NT2/D1 (cell line): ENCODE results near the gene LCE2A.
"Not testable (repeated sequence)": the region's sequence is repeated elsewhere in the genome, so short reads cannot be mapped to it uniquely, and the experiment has no call there.

Source experiments
- DNase-seq: peaks from one replicate; pipeline ENCODE4 v3.0.0-alpha.2; 2011; ENCODE audit warnings: low read depth, low spot score
- H3K27me3 ChIP-seq: 2 replicates; pipeline ENCODE4 v1.6.0; 2011; ENCODE audit warnings: mild to moderate bottlenecking; ENCODE audit not compliant: insufficient read length, insufficient read depth
- H3K36me3 ChIP-seq: 2 replicates; pipeline ENCODE4 v1.6.1; 2011; ENCODE audit warnings: mild to moderate bottlenecking, low read length, mixed read lengths; ENCODE audit not compliant: insufficient read depth, insufficient read length
- H3K4me1 ChIP-seq: 2 replicates; pipeline ENCODE4 v1.5.1; 2011; ENCODE audit not compliant: insufficient read depth, insufficient read length
- H3K4me3 ChIP-seq: 2 replicates; pipeline ENCODE4 v1.5.1; 2011; ENCODE audit warnings: low read depth; ENCODE audit not compliant: insufficient read length
- H3K9ac ChIP-seq: 2 replicates; pipeline ENCODE4 v1.6.0; 2011; ENCODE audit warnings: low read depth; ENCODE audit not compliant: insufficient read length
- H3K9me3 ChIP-seq: 2 replicates; pipeline ENCODE4 v1.5.1; 2011; ENCODE audit warnings: mild to moderate bottlenecking, low read length; ENCODE audit not compliant: insufficient read depth
- SUZ12 ChIP-seq: IDR thresholded peaks from 2 replicates; pipeline ENCODE4 v1.6.1; 2011; ENCODE audit not compliant: insufficient read length, insufficient read depth; ENCODE audit errors: extremely low read depth
- YY1 ChIP-seq: IDR thresholded peaks from 2 replicates; pipeline ENCODE4 v1.6.1; 2011; ENCODE audit not compliant: insufficient read length, insufficient read depth
- ZNF274 ChIP-seq: IDR thresholded peaks from 2 replicates; pipeline ENCODE4 v1.6.1; 2011; ENCODE audit warnings: mild to moderate bottlenecking, low read depth, low read length

Gene LCE2A

DNA sequence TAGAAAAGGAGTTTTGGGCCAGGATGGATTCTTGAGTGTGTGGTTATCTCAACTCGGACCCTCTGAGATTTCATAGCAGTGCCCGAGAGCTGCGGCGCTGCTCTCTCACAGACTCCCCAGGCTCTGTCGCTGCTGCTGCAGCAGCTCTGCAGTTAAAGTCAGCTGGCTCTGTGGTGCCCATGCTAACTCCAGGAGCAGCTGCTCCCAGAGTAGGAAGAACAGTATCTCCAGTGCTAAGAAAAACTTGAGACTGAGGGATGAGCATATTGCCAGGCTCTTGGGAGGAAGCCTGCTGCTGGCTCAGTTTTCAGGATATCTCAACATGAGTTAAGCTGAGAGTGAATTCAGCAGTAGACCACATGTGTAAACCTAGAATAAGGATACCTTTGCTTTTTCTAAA is 30.5 kb upstream of the LCE2A start:
- H3K4me1 ChIP-seq = no peaks in the 10 kb centered on the region
- no peak for DNase-seq
- TF ChIP-seq ZNF274 = no peak
- no peak for TF ChIP-seq SUZ12
- no peak for TF ChIP-seq YY1
- no peaks in the 10 kb centered on the region for H3K9me3 ChIP-seq
- no peak overlapping the region for H3K9ac ChIP-seq
- no peaks in the 10 kb centered on the region for H3K27me3 ChIP-seq
- no peak overlapping the region for H3K4me3 ChIP-seq
- H3K36me3 ChIP-seq = no peaks in the 10 kb centered on the region

DNA sequence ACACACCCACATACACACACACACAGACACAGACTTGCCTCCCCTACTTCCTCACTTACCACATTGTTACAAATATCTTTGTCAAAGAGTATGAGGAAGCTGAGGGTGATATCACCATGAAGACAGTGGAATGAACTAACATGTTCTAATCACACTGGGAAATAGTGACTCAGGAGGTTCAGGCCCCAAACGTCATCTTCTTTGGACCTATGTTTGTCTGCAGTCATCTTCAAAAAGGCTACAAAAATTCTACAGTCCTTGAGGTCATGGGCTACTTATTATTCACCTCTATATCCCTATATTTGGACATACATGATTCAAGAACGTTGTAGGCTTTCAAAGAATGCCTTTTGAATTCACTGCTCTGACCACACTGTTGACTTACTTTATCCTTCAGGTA is 25.1 kb upstream of the LCE2A start:
- TF ChIP-seq SUZ12 (no peak), YY1 (no peak), ZNF274 (no peak)
- Histone ChIP-seq H3K27me3 (no peaks in the 10 kb centered on the region), H3K4me3 (no peak overlapping the region), H3K9ac (no peak overlapping the region), H3K36me3 (no peaks in the 10 kb centered on the region), H3K9me3 (no peaks in the 10 kb centered on the region), H3K4me1 (no peaks in the 10 kb centered on the region)
- DNase-seq = no peak

DNA sequence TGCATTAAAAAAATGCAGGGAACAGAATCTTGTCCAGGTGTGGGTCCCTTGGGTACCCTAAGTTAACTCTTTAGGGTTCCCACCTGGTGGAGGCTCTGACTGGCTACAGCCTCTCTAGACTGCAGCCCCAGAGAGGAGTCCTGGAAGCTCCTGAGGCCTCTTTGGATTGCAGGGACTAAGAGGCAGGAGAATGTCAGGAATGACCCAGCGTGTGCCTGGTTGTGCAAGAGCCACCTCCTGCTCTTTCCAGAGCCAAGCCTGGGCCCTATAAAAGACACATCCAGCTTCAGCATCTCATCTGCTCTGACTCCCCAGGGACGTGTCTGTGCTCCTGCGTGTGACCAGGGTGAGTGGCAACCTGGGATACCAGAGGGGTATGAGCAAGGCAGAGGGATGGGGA is 23.2 kb upstream of the LCE2A start, which contains the start of gene LCE2C:
LCE2C (plus strand) TSS at position 297 of the 400 bp plus-strand sequence. CDS start 737 bp downstream, outside the sequence.
- DNase-seq, H3K9me3 ChIP-seq, H3K36me3 ChIP-seq, H3K4me3 ChIP-seq, H3K4me1 ChIP-seq, H3K9ac ChIP-seq, H3K27me3 ChIP-seq: not testable (repeated sequence)

DNA sequence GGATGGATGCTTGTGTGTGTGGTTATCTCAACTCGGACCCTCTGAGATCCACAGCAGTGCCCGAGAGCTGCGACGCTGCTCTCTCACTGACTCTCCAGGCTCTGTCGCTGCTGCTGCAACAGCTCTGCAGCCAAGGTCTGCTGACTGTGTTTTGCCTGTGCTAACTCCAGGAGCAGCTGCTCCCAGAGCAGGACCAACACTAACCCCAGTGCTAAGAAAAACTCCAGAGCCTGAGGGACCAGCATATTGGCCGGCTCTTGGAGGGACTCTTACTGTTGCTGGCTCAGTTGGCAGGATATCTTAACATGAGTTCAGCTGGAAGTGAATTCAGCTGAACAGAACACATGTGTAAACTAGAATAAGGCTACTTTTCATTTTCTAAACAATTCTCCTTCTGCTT is 18.7 kb upstream of the LCE2A start:
- Histone ChIP-seq H3K27me3 (no peaks in the 10 kb centered on the region), H3K4me3 (no peak overlapping the region), H3K9ac (no peak overlapping the region), H3K9me3 (no peaks in the 10 kb centered on the region), H3K4me1 (no peaks in the 10 kb centered on the region), H3K36me3 (no peaks in the 10 kb centered on the region)
- DNase-seq = no peak
- TF ChIP-seq SUZ12 = no peak
- TF ChIP-seq YY1 = no peak
- no peak for TF ChIP-seq ZNF274

DNA sequence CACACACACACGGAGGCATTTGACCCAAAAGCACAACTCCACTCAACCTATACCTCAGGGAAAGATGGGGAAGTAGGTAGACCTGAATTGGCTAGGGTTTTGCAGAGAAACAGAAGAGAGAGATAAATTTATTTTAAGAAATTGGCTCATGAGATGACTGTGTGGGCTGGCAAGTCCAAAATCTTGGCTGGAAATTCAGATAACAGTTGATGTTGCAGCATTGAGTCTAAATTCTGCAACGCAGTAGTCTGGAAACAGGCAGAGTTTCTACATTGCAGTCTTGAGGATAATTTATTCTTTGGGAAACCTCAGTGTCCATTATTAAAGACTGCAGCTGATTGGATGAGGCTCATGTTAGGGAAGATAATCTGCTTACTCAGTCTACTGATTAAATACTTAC is 16.5 kb upstream of the LCE2A start:
- Histone ChIP-seq H3K9ac (no peak overlapping the region), H3K27me3 (no peaks in the 10 kb centered on the region), H3K4me1 (no peaks in the 10 kb centered on the region), H3K36me3 (no peaks in the 10 kb centered on the region), H3K4me3 (no peak overlapping the region), H3K9me3 (no peaks in the 10 kb centered on the region)
- no peak for TF ChIP-seq YY1
- TF ChIP-seq SUZ12 = no peak
- TF ChIP-seq ZNF274 = no peak
- no peak for DNase-seq

DNA sequence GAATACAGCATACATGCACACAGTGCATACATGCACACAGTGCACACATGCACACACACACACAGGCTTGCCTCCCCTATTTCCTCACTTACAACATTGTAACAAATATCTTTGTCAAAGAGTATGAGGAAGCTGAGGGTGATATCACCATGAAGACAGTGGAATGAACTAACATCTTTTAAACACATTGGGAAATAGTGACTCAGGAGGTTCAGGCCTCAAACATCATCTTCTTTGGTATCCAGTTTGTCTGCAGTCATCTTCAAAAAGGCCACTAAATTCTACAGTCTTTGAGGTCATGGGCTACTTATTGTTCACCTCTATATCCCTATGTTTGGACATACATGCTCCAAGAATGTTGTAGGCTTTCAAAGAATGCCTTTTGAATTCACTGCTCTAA is 14.3 kb upstream of the LCE2A start:
- H3K27me3 ChIP-seq = no peaks in the 10 kb centered on the region
- no peak overlapping the region for H3K9ac ChIP-seq
- H3K4me1 ChIP-seq = no peaks in the 10 kb centered on the region
- no peak for DNase-seq
- H3K36me3 ChIP-seq = no peaks in the 10 kb centered on the region
- no peak overlapping the region for H3K4me3 ChIP-seq
- H3K9me3 ChIP-seq = no peaks in the 10 kb centered on the region
- no peak for TF ChIP-seq ZNF274
- TF ChIP-seq YY1 = no peak
- no peak for TF ChIP-seq SUZ12

DNA sequence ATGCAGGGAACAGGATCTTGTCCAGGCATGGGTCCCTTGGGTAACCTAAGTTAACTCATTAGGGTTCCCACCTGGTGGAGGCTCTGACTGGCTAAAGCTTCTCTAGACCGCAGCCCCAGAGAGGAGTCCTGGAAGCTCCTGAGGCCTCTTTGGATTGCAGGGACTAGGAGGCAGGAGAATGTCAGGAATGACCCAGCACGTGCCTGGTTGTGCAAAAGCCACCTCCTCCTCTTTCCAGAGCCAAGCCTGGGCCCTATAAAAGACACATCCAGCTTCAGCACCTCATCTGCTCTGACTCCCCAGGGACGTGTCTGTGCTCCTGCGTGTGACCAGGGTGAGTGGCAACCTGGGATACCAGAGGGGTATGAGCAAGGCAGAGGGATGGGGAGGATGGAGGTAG is 12.3 kb upstream of the LCE2A start, which contains the start of gene LCE2B:
LCE2B (plus strand) TSS at position 301 of the 400 bp plus-strand sequence. CDS start 721 bp downstream, outside the sequence.
- not testable (repeated sequence) for H3K9me3 ChIP-seq, H3K27me3 ChIP-seq, H3K4me3 ChIP-seq

DNA sequence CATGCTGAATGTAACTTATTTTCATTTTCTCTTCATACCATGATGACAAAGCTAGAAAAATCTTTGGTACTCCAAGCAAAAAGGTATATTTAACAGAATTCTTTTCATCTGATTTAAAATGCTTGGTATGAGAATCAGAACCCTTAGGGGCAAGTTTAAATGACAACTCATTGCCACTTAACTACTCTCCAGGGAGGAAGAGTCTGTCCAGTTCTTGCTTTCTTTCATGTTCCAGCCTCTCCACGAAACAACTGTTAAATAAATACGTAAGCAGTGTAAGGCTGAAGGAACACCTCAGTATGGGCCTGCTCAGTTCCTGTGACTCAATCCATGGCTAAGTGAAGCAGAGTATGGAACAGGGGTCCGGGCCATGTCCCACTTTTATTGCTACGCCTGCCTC is 1.6 kb downstream of the LCE2A start:
- no peak for DNase-seq
- H3K9ac ChIP-seq = no peak overlapping the region
- H3K9me3 ChIP-seq = no peaks in the 10 kb centered on the region

More for the DNA sequence above, 12.3 kb upstream of the LCE2A start, which contains the start of gene LCE2B:
- not testable (repeated sequence) for H3K4me1 ChIP-seq, H3K9ac ChIP-seq, H3K36me3 ChIP-seq, DNase-seq

More for the DNA sequence above, 1.6 kb downstream of the LCE2A start:
- no peak overlapping the region for H3K4me3 ChIP-seq
- TF ChIP-seq YY1 = no peak
- no peak for TF ChIP-seq ZNF274
- no peak for TF ChIP-seq SUZ12
- H3K36me3 ChIP-seq = no peaks in the 10 kb centered on the region
- H3K4me1 ChIP-seq = no peaks in the 10 kb centered on the region
- H3K27me3 ChIP-seq = no peaks in the 10 kb centered on the region
